HG02870 (cell line): Measurements from ENCODE around the gene C2CD4B.

Experiments used
- ATAC-seq: cut with Tn5 transposase; IDR thresholded peaks from one replicate; pipeline ENCODE4 v1.9.1; 2021; ENCODE audit warnings: mild to moderate bottlenecking, moderate library complexity; ENCODE audit not compliant: unreplicated experiment

C2CD4B gene

GRCh38 chr15:62149729-62150128, 15.4 kb downstream of the C2CD4B start:
- ATAC-seq = no peak

DNA sequence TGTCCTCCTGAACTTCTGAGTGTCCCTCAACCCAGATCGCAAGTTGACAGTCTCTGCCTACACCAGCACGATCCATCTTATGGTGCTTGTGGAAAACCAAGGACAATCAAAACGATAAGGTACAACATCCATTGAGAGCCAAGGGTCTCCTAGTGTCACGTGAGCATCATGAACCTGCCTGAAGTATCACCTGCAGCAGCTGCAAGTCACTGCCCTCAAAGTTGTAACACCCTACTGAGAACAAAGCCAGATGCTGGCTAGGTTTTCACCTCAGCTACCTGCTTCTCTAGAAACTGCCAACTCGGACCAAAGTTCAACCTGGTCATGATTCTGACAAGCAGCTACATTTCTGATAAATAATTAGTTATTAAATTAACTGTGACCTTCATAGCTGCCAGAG, 17.5 kb downstream of the C2CD4B start:
- ATAC-seq = no peak

DNA sequence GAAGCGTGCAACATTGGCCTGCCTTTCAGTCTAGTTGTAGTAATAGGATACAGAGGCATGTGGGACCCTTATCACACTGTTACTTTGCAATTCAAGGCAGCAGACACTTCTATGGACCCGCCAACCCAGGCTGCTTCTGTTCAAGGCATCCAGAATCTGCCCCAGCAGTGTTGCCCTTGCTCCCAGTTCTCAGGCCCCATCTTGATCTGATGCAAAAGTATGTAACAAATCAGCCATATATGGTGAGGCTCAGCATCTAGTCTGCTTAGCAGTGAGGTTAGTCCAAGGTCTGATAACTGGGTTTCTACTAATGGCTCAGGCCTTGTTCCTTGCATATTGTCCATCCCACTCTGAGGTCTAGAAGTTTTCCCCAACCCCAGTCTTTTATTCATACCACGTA, 17.9 kb downstream of the C2CD4B start:
- no peak for ATAC-seq

- ATAC-seq = no peak
Observed at GRCh38 chr15:62145015-62145735, 19.9 kb downstream of the C2CD4B start.

DNA sequence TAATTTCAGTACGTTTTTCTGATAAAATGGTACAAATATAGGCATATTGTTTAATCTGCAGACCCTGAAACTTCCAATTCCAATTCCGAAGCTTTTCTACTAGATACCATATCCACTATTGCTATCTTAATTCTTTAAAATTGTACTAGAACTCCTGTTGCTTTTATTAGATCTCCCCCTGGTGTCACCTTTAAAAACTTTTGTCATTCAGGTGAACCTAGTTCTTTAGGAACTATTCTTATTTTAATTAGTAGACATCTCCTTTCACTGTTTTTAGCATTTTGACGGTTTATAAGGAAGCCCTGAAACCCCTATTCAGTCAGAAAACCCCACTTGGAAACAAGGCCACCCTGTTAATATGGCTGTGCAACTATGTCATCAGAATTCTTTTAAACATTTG, 22.3 kb downstream of the C2CD4B start:
- ATAC-seq = no peak

- no peak for ATAC-seq
Observed at GRCh38 chr15:62141643-62142588, 23.2 kb downstream of the C2CD4B start.

- ATAC-seq = no peak
Observed at GRCh38 chr15:62141200-62141599, 23.9 kb downstream of the C2CD4B start.

- no peak for ATAC-seq
Observed at GRCh38 chr15:62138124-62138523, 27.0 kb downstream of the C2CD4B start.

- ATAC-seq = no peak
Observed at GRCh38 chr15:62136911-62137865, 27.9 kb downstream of the C2CD4B start.

DNA sequence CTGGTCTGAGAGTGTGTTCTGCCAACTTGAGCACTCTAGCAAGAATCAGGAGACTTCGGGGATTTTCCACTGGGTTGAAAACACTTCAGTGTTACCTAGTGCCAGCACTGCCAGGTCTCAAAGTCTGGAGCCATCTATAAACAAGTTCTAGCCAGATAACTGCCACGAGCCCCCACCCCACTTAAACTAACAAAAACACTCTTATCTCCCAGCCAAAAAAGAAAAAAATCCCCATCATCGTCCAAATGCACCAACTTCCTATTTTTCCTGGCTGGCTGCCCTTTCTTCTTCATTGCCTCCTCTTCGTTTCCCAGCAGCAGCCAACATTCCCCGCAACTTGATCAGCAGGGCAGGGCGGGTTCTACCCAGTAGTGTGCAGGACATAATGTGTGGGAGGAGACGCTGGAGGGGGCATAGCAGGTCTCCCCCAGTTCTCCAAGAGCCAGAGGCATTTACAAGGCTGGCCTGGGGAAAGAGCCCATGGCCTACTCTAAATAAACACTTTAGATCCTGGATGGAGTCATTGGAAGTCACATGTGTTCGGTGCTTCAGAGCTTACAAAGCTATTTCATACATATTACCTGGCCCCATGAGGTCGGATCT, 29.5 kb downstream of the C2CD4B start:
- no peak for ATAC-seq

DNA sequence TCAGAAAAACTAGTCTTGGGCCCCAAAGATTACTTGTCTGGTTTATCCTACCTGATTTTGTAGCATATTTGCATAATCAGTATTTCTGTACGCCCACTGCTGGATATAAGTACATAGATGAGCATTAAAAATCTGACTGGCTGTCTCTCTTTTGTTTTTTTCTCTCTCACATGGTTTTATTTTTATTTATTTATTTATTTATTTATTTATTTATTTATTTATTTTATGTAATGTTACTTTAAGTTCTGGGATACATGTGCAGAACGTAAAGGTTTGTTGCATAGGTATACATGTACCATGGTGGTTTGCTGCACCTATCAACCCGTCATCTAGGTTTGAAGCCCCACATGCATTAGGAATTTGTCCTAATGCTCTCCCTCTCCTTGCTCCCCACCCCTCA, 31.9 kb downstream of the C2CD4B start:
- no peak for ATAC-seq

DNA sequence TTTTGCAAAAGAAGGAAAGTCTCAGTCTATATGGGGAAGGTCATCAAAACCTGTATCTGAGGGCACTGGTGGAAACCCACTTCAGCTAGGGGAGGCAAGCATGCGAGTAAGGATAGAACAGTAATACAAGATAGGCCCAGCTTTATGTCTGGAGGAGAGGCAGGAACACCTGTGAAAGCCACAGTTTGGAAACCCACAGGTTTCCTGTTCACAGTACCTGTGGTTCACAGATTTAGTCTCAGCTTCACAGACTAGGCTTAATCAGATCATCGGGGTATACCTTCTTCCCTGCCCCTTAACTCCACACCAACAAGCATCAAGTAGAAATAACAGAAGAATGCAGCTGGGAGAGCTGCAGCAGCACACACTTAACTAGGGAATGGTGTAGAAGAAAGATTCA, 36.2 kb downstream of the C2CD4B start:
- ATAC-seq = no peak

DNA sequence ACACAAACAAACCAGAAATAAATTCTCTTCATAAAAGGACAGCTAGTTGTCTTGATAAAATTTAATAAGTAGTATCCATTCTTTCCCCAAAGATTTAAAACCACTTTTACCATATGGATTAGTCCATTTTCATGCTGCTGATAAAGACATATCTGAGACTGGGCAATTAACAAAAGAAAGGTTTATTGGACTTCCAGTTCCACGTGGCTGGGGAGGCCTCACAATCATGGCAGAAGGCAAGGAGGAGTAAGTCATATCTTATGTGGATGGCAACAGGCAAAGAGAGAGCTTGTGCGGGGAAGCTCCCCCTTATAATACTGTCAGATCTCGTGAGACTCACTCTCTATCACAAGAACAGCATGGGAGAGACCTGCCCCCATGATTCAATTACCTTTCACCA, 38.7 kb downstream of the C2CD4B start:
- no peak for ATAC-seq

- ATAC-seq = no peak
Observed at GRCh38 chr15:62125773-62126172, 39.3 kb downstream of the C2CD4B start.

- no peak for ATAC-seq
Observed at GRCh38 chr15:62124973-62125303, 40.1 kb downstream of the C2CD4B start.

GRCh38 chr15:62124176-62124972, 40.7 kb downstream of the C2CD4B start:
- no peak for ATAC-seq

GRCh38 chr15:62122249-62122648, 42.8 kb downstream of the C2CD4B start:
- no peak for ATAC-seq

- no peak for ATAC-seq
Observed at GRCh38 chr15:62121273-62122015, 43.6 kb downstream of the C2CD4B start.

GRCh38 chr15:62120776-62121175, 44.3 kb downstream of the C2CD4B start:
- no peak for ATAC-seq
